ENCODE measurements around the gene COL9A3. TPM values are rescaled to one million over a fixed set of nuclear protein-coding genes. Genes with fewer than 3 reads are reported as not detected.

COL9A3 gene
- total RNA-seq, 1 donor from 2014 or later = 28.1 TPM

DNA sequence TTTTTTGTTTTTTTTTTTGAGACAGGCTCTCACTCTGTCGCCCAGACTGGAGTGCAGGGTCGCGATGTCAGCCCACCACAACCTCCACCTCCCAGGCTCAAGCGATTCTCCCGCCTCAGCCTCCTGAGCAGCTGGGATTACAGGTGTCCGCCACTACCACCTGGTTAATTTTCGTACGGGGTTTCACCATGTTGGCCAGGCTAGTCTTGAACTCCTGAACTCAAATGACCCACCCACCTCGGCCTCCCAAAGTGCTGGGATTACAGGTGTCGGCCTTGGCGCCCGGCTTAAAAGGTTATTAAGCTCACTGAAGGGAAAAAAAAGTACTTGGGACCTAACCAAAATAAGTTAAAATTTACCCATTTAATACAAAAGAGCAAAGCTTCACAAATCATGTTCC, 42.9 kb downstream of the COL9A3 start:
- no peak for DNase-seq

DNA sequence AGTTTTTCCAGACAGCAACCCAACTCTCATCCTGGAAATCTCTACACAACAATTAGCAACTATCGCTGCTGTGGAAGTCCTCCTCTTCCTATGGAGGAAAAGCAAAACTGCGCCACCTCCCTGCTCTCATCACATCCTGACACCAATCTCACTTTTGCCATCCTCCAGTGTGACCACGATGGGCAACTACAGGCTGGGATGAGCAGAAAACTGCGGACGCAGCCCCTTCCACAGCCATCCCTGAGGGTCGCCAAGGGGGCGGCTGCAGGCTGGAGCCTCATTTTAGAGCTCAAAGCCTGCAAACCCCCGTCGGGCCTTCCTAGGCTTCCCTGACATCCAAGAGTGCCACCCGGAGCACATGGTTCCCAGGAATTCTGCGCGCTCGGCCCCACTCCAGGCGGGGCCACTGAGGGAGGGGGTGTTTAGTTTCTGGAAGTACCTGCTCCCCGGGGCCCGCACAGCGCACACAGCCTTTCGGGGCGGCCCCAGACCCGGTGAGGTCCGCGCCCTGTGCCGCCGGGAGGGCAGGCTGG, 43.6 kb downstream of the COL9A3 start:
- DNase-seq = peak; percentile 33

DNA sequence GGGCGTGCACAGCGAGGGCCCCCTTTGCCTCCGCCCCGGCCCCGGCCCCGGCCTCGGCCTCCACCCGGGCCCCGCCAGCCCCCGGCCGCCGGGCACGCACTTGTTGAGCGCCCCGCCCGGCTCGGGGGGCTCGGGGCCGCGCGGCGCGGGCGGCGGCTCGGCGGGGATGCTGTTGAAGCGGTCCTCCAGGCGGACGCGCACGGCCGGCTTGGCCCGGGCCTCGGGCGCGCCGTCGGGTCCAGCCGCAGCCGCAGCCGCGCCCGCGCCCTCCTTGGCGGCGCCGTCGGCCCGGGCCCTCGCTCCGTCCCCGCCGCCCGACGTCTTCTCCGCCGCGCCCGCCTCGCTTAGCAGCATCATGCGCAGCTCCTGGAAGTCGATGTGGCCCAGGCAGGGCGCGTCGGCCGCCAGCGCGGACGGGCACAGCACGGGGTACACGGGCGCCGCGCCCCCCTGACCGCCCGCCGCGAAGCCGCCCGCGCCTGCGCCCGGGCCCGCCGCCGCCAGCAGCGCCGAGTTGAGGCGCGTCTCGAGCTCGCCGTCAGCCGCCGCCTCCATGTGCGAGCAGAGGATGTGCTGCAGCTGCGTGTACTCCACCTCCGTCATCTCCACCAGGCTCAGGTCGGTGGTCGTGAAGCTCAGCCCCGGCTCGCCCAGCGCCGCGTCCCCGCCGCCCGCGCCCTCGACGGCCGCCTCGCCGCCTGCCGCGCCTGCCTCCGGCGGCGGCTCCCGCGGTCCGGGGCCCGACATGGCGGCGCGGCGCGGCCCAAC, 44.3 kb downstream of the COL9A3 start:
- peak; percentile 16 for DNase-seq

DNA sequence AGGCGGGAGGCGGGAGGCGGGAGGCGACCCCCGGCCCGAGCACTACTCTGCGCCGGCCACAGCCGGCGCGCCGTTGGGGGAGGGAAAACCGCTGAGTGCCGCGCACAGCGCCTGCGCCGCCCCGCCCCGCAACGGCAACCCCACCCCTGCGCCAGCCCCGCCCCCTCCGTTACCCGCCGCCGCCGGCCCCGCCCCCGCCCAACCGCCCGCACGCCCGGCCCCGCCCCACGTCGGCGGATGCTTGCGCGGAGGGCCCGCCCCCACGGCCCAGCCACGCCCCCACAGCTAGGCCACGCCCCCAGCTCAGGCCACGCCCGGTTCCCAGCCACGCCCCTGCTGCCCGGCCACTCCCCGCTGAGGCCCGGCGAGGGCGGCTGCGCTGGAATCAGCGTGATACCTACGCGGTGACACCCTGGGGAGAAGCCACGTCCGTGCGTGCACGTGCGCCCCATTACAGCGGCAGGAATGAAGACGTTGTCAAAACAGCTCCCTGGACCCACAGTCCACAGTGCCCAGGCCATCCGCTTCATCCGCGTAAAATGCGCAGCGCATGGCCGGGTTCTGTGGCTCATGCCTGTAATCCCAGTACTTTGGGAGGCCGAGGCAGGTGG, 45.0 kb downstream of the COL9A3 start, which contains the start of gene TCFL5:
TSS of gene TCFL5 (minus strand) at position 97 of the 611 bp plus-strand sequence. CDS start 152 bp downstream, outside the sequence.
- DNase-seq = peak; percentile 93

DNA sequence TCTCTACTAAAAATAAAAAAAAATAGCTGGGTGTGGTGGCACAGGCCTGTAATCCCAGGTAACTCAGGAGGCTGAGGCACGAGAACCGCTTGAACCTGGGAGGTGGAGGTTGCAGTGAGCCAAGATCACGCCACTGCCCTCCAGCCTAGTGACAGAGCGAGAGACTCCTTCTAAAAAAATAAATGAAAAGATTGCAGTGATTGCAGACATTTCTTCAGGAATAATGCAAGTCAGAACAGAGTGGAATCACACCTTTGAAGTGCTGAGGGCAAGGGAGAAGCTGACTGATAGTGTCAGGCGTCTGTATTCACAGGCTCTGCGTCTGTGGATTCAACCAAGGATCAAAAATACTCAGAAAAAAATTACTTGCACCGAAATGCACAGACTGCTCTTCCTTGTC, 47.4 kb downstream of the COL9A3 start:
- DNase-seq = no peak

DNA sequence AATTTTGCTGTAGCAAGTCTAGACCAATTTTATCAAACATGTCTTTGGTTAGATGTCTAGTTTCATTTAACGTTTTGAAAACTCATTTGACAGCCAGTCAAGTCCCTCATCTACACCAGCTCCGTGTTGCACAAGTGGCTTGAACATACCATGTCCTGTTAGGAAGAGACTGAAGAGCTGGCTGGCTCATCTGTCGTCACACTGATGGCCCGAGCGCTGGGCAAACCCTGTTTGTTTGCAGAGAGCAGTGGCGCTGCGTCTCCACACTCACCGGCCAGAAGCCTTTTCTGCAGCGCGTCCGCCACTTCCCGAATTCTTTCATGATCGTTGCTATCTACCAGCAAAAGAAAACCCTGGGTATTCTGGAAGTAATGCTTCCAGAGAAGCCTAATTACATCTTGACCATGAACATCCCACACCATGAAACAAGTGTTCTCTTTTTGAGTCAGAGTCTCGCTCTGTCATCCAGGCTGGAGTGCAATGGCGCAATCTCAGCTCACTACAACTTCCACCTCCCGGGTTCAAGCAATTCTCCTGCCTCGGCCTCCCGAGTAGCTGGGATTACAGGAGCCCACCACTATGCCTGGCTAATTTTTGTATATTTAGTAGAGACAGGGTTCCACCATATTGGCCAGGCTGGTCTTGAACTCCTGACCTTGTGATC, 55.5 kb downstream of the COL9A3 start:
- no peak for DNase-seq

DNA sequence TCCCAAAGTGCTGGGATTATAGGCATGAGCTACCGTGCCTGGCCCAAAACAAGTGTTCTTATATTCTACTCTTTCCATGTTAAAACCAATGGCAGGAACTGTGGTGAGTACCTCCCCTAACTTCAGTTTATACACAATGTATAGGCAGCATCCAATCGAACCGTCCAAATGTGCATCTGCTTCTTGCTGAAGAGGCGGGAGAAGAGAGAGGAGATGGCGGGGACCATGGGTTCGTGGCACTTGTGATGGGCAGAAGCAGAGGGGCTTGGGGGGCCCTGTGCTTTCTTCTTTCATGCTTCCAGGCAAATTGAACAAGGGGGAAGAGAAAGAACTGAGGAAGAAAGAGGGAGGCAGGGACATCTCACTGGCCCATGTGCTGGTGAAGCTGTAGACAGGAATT, 56.0 kb downstream of the COL9A3 start:
- DNase-seq = no peak

DNA sequence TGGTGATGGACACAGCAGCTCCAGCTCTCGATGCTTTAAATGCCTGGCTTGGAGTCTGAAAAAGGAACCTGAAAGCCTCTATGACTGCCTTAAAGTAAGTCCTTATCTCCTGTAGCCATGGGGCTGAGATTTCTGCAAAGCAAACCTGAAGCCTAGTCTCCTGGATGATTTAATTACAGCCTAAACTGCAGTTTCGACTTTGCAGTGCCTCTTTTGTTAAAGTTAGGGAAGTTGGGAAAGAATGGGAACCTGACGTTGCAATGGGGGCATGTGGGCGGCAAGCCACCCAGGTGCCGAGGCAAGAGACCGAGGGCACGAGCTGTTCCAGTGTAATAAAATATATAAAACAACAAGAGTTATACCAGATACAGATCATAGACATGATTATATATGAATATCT, 56.4 kb downstream of the COL9A3 start:
- no peak for DNase-seq

DNA sequence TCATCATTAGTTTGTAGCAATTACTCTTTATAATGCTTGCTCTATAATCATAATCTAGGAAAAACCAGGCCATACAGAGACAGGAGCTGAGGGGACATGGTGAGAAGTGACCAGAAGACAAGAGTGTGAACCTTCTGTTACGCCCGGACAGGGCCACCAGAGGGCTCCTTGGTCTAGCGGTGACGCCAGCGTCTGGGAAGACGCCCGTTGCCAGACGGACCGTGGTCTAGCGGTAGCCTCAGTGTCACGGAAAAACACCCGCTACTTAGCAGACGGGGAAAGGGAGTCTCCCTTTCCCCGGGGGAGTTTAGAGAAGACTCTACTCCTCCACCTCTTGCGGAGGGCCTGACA, 56.8 kb downstream of the COL9A3 start:
- DNase-seq = peak; percentile 54

DNA sequence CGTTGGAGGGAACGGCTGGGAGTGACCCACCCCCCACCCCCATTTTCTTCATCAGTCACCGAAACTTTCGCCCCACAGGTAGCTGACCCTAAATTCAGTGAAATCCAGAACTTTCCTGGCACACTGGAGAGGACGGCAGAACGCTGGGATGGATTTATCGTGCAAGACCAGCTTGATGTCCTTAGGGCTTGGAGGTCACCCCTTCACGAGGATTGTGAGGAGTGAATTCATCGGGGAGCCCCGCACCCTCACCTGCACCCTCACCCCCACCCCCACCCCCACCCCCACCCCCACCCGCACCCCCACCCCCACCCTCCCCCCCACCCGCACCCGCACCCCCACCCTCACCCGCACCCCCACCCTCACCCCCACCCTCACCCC, 58.1 kb downstream of the COL9A3 start:
- no peak for DNase-seq

DNA sequence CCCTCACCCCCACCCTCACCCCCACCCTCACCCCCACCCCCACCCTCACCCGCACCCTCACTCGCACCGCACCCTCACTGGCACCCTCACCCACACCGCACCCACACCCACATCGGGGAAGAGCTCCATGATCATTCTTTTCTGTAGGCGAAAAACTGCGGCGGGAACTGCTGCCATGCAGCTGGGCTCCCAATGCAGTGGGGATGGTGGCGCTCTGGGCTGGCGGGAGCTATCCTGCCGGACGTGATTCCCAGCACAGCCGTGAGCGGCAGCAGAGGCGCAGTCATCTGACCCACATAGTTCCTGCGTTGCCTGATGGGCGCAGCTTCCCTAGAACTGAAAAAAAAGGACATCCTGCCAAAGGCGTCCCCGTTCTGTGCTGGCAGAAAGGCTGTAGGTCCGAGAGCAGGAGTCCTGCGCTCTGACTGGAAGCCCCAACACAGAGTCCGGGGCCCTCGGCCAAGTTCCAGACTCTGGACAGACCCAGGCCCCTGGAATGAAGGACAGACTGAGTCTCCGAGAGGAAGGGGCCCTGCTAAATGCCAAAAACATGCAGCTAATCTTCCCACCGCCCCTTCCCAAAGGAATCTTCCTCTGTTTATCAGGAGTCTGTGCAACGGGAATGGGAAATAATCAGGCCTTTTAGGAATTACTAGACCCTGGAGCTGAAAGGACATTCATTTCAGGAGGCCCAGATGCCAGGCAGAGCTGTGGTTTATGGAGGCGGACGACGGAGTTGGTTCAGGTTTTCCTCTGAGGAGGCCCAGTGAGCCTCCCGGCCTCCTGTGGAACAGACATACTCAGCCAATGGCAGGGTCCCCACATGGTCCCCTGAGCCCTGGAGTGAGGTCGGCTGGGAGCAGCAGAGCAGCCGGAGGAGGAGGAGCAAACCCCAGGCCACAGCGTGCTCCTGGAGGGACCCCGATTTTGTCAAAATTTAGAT, 58.8 kb downstream of the COL9A3 start:
- DNase-seq = peak; percentile 81

DNA sequence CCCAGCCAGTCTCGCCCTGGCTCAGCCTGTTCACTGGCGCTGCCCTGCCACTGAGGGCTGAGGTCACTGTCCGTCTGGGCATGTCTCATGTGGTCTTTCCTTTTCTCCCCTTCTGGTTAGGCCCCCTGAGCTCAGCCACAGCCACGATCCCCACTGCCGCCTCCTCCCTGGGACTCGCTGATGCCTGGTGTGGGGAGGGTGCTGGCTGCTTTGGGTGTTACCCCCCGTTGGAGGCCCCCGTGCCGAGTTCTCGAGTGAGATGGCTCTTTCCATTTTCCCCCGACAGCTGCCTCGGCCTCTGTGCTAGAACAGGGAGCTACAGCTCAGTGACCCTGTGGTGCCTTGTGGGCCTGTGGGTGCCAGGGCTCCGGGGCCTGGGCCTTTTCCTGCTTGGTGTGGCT, 59.7 kb downstream of the COL9A3 start:
- no peak for DNase-seq

DNA sequence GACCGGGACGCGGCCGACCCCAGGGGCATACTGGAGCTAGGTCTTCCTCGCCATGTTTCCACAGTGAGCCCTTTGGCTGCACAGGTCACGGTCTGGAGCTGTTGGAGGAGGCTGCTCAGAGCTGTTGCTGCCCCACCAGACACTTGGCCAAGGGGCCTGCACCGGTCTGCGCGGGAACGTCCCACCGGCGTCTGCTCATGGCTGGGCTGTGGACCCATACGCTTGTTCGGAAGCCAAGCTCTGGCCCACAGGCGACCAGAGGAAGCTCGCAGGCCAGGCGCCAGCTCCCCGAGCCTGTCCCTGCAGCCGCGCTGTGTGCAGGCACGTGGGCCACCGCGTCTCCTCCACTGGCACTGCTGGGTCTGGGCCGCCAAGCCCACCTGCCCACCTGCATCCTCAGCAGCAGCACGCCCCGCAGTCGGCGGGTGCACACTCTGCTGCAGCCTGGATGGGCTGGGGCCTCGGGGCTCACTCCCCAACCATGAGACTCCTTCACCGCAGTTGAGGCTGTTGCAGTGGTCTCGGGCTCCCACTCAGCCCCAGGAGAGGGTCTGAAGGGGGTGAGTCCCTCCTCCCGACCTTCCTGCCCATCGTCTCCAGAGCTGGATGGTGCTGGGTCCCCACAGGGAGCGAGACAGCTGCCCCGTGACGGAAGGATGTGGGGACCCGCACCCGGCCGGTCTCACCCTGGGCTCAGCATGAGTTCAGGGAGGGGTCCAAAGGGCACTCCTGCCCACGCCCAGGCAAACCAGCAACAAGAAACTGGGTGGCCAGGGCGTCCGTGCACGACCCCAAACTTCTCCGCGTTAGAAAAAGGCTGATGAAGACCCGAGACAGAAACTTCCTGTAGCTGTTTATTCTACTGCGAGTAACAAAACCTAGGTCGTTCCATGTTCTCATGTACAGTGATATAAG, 60.3 kb downstream of the COL9A3 start:
- DNase-seq = peak; percentile 71

DNA sequence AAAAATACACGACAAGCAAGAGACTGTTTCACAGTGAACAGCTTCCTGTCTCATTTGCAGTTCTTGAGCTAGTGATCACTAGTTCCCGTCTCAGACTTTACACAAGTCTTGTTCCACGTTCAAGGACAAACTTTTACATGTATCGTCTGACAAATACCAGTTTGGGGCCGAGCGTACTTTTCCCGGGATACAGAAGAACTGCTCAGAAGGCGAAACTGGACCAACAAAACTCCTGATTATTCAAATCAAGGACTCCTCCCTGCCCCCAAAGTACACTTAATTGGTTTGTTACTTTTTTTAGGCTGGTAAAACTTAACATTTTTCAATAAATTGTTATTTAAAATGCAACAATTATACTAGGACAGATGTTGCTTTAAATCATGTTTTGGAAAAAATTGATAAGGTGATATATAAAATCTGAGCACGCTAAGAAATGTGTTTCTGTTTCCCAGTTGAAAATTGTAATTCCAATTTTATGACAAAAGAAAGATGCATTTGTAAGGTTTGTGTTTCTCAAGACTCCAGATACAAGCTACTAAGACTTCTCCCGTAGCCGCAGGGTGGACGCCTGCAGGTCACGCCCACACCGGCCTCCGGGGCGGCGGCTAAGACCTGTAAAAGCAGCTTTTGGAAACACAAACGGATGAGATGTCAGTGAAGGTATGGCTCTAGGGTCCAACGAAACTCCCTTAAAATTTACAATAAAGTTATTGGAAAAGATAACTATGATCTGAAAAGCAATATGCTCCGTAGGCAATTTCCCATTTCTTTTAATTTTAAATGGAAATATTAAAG, 61.6 kb downstream of the COL9A3 start:
- no peak for DNase-seq

DNA sequence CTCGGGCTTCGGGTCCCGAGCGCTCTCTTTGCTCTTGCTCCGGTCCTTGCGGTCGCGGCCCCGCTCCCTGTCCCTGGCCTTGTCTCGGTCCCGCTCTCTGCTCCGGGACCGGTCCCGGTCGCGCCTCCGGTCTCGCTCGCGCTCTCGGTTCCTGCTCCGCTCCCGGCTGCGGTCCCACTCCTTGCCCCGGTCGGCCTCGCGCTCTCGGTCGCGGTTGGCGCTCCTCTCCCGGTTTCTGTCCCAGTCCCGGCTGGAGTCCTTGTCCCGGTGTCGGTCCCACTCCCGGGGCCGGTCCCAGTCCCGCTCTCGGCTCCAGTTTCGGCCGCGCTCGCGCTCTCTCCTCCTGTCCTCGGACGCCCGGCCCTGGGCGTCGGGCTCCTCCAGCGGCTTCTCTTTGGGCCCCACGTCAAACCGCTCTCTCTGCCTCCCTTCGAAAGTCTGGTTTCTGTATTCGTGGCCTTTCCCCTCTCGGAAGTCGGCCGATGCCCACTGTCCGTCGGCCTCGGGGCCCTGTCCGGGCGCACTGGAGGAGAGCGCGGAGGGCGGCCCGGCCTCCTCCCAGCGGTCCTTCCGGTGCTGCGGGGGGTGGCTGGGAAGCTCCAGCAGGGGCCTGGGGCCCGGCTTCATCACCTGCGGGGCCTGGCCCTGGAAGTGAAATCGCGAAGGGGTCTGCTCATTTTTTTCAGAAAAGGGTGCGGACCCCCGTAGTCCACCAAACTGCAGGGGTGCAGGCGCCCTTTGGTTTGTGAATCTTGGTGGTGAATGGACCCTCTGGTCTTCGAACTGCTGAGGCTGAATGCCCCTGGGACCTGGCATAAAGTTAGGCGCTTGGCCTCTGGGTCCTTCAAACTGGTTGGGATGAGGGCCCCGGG, 62.7 kb downstream of the COL9A3 start:
- no peak for DNase-seq

DNA sequence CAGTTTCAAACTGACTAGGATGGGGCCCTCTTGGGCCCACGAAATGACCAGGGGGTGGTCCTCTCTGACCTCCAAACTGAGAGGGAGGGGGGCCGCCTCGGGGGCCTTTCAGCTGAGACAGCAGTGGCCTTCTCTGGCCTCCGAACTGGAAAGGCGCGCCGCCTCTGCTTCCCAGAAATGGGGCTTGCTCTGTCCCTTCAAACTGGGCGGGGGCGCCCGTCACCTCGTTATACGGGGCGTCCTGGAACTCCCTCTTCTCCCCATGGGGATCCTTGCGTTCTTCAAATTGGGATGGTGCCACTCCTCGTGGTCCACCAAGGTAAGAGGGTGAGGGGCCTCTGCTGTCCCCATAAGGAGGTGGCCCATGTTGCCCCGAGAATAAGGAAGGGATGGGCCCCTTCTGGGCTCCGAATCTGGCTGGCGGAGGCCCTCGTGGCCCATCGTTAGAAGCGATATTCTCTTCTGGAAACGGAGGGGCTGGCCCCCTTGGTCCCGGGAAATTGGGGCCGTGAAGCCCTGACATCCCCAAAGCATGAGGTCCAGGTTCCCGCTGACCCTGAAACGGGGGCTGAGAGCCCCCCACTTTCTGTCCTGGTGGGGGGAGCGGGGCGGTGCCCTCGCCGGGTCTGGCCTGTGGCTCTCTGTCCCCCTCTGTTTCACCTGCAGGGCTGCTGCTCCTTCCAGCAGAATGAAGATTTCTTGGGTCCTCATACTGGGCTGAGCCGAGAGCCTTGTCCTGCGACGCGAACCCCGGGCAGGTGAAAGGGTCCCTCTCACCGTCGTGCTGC, 63.5 kb downstream of the COL9A3 start:
- DNase-seq = no peak

DNA sequence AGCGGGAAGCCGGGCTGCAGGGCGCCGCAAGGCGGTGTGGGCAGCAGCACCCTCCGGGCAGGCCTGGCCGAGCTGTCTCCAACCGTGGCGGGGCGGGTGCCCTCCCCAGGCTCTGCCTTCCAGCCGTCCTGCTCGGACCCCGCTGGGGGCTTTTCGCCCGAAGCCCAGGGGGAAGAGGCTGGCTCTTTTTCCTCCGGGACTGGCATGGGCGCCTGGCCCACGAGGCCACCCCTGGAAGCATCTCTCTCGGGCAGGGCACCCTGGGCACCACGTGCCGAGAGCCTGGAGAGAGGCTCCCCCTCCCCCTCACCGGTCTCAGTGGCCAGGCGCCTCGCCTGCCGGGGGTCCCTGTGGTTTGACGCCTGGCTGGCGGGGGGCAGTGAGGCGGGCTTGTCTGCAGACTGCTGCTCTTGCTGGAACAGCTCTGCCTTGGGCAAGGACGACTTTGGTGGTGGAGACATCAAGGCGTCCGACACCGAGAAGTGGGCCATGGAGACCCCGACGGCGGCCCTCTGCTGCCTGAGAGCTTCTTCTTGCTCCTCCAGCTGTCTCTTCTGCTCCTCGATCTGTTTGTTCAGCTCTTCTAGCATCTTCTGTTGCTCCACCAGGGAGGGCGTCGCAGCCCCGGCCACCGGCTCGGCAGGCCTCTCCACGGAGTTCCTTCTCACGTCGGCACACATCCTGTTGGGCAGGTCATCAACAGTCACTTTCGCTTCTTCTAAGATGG, 64.2 kb downstream of the COL9A3 start:
- no peak for DNase-seq

Measured in tongue (tissue), 2 donors.